Measurements from ENCODE around the gene GIMAP1.
"Not testable (repeated sequence)": the region's sequence is repeated elsewhere in the genome, so short reads cannot be mapped to it uniquely, and the experiment has no call there.

GIMAP1 gene

DNA sequence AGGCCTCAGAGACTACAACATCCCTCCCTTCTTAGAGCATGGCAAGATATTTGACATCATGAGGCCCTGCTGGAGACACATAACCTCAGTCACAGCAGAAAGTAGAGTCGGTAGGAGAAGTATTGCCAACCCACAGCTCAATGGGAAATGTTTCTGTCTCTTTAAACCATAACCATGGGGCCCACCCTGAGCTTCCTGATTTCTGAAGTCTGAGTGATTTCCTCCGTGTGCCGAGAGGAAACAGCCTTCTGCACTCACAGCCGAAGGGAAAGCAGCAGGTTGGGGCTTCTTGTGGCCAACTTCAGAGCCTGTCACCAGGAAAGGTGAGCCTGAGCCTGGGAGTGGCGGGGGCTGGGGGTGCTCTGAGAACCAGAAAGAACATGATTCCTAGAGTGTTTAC lies at the start of gene GIMAP1:
GIMAP1 (plus strand) TSS at position 246 of the 400 bp plus-strand sequence. CDS start 2,435 bp downstream, outside the sequence.
- Histone ChIP-seq H3K4me2 (no peak within 1 kb of the TSS), H3K4me1 (ENCODE audit: low read depth, poor library complexity, severe bottlenecking) (no peaks in the 10 kb centered on the region), H3K79me2 (ENCODE audit: insufficient read depth, low read depth) (no peaks in the 10 kb centered on the region), H3K27ac (no peak within 1 kb of the TSS), H3K27me3 (ENCODE audit: insufficient read depth, low read depth) (no peaks in the 10 kb centered on the region), H3K4me3 (IDR thresholded peaks at IDR 0.05; ENCODE audit: insufficient read depth, low read depth, low read length) (no peak within 1 kb of the TSS), H4K20me1 (ENCODE audit: insufficient read depth) (no peaks in the 10 kb centered on the region), H3K9ac (no peak within 1 kb of the TSS), H3K36me3 (ENCODE audit: insufficient read depth) (no peaks in the 10 kb centered on the region), H2AFZ (ENCODE audit: low read depth) (no peak within 1 kb of the TSS)
- TF ChIP-seq, protein P1, sequence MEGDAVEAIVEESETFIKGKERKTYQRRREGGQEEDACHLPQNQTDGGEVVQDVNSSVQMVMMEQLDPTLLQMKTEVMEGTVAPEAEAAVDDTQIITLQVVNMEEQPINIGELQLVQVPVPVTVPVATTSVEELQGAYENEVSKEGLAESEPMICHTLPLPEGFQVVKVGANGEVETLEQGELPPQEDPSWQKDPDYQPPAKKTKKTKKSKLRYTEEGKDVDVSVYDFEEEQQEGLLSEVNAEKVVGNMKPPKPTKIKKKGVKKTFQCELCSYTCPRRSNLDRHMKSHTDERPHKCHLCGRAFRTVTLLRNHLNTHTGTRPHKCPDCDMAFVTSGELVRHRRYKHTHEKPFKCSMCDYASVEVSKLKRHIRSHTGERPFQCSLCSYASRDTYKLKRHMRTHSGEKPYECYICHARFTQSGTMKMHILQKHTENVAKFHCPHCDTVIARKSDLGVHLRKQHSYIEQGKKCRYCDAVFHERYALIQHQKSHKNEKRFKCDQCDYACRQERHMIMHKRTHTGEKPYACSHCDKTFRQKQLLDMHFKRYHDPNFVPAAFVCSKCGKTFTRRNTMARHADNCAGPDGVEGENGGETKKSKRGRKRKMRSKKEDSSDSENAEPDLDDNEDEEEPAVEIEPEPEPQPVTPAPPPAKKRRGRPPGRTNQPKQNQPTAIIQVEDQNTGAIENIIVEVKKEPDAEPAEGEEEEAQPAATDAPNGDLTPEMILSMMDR (conservative IDR thresholded peaks at IDR 0.05; ENCODE audit: low read depth, low read length), result no peak

DNA sequence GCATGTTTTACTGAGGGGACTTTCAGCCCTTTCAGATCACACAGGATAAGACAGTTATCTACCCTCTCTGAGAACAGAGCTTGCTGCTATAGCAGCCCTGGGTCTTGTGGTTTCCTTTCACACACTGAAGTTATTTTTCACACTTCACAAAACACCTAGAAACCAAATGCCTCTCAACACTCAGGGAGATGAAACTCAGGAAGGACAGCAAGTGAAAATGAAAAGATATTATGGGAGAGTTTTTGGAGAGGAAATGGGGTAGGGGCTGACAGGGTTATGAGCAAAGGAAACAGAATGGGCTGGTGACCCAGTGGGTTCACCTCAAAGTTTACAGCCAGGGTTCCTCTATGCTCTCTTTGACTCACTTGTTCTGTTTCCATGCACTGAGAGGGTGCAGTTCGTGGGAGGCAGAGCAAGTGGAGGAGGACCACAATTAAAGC lies 47.9 kb upstream of the GIMAP1 start:
- TF ChIP-seq, protein P1 (conservative IDR thresholded peaks at IDR 0.05; ENCODE audit: low read depth, low read length), result no peak
- no peak overlapping the region for H3K4me2 ChIP-seq
- no peaks in the 10 kb centered on the region for H4K20me1 ChIP-seq (ENCODE audit: insufficient read depth)
- H2AFZ ChIP-seq (ENCODE audit: low read depth), result no peak overlapping the region
- no peak overlapping the region for H3K9ac ChIP-seq
- H3K27ac ChIP-seq, result no peak overlapping the region
- H3K4me3 ChIP-seq (IDR thresholded peaks at IDR 0.05; ENCODE audit: insufficient read depth, low read depth, low read length), result no peak overlapping the region
- H3K27me3 ChIP-seq (ENCODE audit: insufficient read depth, low read depth), result no peaks in the 10 kb centered on the region
- no peaks in the 10 kb centered on the region for H3K79me2 ChIP-seq (ENCODE audit: insufficient read depth, low read depth)
- no peaks in the 10 kb centered on the region for H3K4me1 ChIP-seq (ENCODE audit: low read depth, poor library complexity, severe bottlenecking)
- no peaks in the 10 kb centered on the region for H3K36me3 ChIP-seq (ENCODE audit: insufficient read depth)

DNA sequence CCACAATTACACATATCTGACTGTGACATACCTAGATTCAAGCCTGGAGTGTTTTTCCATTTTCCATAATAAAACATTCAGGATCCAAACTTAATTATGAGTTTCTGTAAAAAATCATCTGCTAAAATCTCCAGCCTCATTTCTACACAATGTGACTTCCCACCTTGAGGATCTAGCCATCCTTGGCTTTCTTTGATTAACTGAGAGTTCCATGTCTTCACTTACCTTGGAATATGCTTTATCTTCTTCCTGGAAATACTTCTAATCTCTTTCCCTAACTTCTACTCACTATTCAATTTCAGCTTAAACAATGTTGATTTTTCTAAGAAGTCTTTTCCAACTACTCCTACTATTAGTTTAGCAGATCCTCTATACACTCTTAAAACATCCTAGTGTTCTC lies 47.4 kb upstream of the GIMAP1 start:
- TF ChIP-seq, protein P1 (conservative IDR thresholded peaks at IDR 0.05; ENCODE audit: low read depth, low read length), result no peak
- Histone ChIP-seq H3K4me3 (IDR thresholded peaks at IDR 0.05; ENCODE audit: insufficient read depth, low read depth, low read length) (no peak overlapping the region), H3K36me3 (ENCODE audit: insufficient read depth) (no peaks in the 10 kb centered on the region), H3K9ac (no peak overlapping the region), H3K4me1 (ENCODE audit: low read depth, poor library complexity, severe bottlenecking) (no peaks in the 10 kb centered on the region), H4K20me1 (ENCODE audit: insufficient read depth) (no peaks in the 10 kb centered on the region), H3K27me3 (ENCODE audit: insufficient read depth, low read depth) (no peaks in the 10 kb centered on the region), H3K4me2 (no peak overlapping the region), H2AFZ (ENCODE audit: low read depth) (no peak overlapping the region), H3K79me2 (ENCODE audit: insufficient read depth, low read depth) (no peaks in the 10 kb centered on the region), H3K27ac (no peak overlapping the region)

DNA sequence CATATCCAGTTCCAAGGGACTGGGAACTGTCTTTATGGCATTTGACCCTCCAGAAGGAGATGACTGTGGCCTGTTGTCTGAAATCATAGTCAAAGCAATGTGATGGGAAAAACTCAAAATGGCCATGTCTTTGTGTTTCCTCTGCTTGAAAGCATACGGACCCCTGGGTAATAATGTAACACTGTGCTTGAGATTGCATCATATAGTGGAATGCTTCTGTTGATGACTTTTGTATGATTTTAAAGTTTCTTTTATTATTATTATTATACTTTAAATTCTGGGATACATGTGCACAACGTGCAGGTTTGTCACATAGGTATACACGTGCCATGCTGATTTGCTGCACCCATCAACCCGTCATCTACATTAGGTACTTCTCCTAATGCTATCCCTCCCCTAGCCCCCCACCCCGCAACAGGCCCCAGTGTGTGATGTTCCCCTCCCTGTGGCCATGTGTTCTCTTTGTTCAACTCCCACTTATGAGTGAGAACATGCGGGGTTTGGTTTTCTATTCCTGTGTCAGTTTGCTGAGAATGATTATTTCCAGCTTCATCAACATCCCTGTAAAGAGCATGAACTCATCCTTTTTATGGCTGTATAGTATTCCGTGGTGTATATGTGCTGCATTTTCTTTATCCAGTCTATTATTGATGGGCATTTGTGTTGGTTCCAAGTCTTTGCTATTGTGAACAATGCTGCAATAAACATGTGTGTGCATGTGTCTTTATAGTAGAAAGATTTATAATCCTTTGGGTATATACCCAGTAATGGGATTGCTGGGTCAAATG lies 44.4 kb upstream of the GIMAP1 start:
- H3K4me2 ChIP-seq; H3K4me3 ChIP-seq (IDR thresholded peaks at IDR 0.05; ENCODE audit: insufficient read depth, low read depth, low read length); H3K27ac ChIP-seq; H3K36me3 ChIP-seq (ENCODE audit: insufficient read depth); H4K20me1 ChIP-seq (ENCODE audit: insufficient read depth); H3K79me2 ChIP-seq (ENCODE audit: insufficient read depth, low read depth); H3K27me3 ChIP-seq (ENCODE audit: insufficient read depth, low read depth); H3K9ac ChIP-seq; H2AFZ ChIP-seq (ENCODE audit: low read depth); H3K4me1 ChIP-seq (ENCODE audit: low read depth, poor library complexity, severe bottlenecking): not testable (repeated sequence)

DNA sequence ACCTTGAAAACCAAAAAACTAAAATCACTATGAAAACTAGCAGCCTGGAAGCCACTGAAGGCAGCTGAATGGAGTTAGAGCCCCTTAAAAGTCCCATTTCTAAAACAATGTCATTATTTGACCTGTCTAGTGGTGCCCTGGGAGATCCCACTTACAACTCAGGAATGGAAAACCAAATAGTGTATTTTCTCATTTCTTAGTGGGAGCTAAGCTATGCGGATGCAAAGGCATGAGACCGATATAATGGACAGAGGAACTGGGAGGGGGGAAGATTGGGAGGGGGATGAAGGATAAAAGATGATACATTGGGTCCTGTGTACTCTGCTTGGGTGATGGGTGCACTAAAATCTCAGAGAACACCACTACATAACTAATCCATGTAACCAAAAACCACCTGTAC lies 40.7 kb upstream of the GIMAP1 start:
- Histone ChIP-seq H3K4me2 (no peak overlapping the region), H3K4me3 (IDR thresholded peaks at IDR 0.05; ENCODE audit: insufficient read depth, low read depth, low read length) (no peak overlapping the region), H3K4me1 (ENCODE audit: low read depth, poor library complexity, severe bottlenecking) (no peaks in the 10 kb centered on the region), H2AFZ (ENCODE audit: low read depth) (no peak overlapping the region), H3K36me3 (ENCODE audit: insufficient read depth) (no peaks in the 10 kb centered on the region), H3K79me2 (ENCODE audit: insufficient read depth, low read depth) (no peaks in the 10 kb centered on the region), H3K9ac (no peak overlapping the region), H3K27ac (no peak overlapping the region), H4K20me1 (ENCODE audit: insufficient read depth) (no peaks in the 10 kb centered on the region), H3K27me3 (ENCODE audit: insufficient read depth, low read depth) (no peaks in the 10 kb centered on the region)
- TF ChIP-seq, protein P1 (conservative IDR thresholded peaks at IDR 0.05; ENCODE audit: low read depth, low read length), result no peak

DNA sequence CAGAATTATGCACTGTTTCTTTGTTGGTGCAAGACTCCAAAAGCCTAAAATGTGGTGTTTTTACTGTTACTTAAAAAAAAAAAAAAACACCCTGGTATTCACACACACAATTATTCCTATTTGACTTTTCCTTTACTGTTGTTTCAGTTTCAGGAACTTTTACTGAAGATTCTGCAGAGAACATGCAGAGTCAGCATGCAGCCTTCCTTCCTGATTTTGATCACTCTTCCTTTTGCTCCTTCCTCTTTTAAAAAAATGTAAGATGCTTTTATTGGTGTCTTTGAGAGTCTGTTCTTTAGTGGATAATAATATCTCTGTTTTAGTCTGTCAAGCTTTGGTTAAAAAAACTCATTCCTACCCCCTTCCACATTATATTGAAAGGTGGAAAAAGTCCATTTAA lies 40.1 kb upstream of the GIMAP1 start:
- not testable (repeated sequence) for H3K9ac ChIP-seq; H3K79me2 ChIP-seq (ENCODE audit: insufficient read depth, low read depth); H3K4me1 ChIP-seq (ENCODE audit: low read depth, poor library complexity, severe bottlenecking); H3K4me2 ChIP-seq; H2AFZ ChIP-seq (ENCODE audit: low read depth); H3K27ac ChIP-seq; H3K4me3 ChIP-seq (IDR thresholded peaks at IDR 0.05; ENCODE audit: insufficient read depth, low read depth, low read length); H3K27me3 ChIP-seq (ENCODE audit: insufficient read depth, low read depth); H4K20me1 ChIP-seq (ENCODE audit: insufficient read depth); H3K36me3 ChIP-seq (ENCODE audit: insufficient read depth)

DNA sequence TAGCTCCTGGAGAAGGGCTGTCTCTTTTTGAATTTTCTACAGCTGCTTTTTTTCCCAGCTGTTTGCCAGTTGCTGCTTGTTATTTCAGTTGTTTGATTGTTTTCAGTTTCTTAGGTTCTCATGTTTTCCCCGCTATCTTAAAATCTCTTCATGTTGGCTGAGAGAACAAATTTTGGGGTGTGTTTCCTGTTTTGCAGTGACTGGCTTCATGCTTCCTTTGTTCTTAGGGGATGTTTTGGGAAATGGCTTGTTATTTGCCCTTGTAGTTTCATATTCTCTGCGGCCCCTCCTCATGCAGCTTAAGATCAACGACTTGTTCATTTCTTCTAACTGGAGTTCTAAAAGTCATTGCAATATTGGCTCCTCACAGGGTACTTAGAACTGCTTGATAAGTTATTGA lies 39.6 kb upstream of the GIMAP1 start:
- not testable (repeated sequence) for H3K4me3 ChIP-seq (IDR thresholded peaks at IDR 0.05; ENCODE audit: insufficient read depth, low read depth, low read length); H3K79me2 ChIP-seq (ENCODE audit: insufficient read depth, low read depth); H2AFZ ChIP-seq (ENCODE audit: low read depth); H3K36me3 ChIP-seq (ENCODE audit: insufficient read depth); H3K4me2 ChIP-seq; H4K20me1 ChIP-seq (ENCODE audit: insufficient read depth); H3K27ac ChIP-seq; H3K27me3 ChIP-seq (ENCODE audit: insufficient read depth, low read depth); H3K4me1 ChIP-seq (ENCODE audit: low read depth, poor library complexity, severe bottlenecking); H3K9ac ChIP-seq

All from KMS-11 (cell line).